Gastroesophageal sphincter (tissue), 4 donors: ENCODE data around the gene STH. TPM values are rescaled to one million over a fixed set of nuclear protein-coding genes. Genes with fewer than 3 reads are reported as not detected.

Source experiments
- ATAC-seq: fragments of 150-250 bp; one replicate; pipeline ENCODE4 v1.9.1; 2016; ENCODE audit warnings: mild to moderate bottlenecking, moderate library complexity
- H3K27ac ChIP-seq, 4 donors: fragments of 200-600 bp; sonication (generic) in 3 of 4; 1 replicate in 3 of 4; 2 replicates in 1 of 4; pipeline ENCODE4 v1.5.1; 2016 to 2019
- H3K27me3 ChIP-seq: fragments of 200-600 bp; sonication (generic); one replicate; pipeline ENCODE4 v1.5.1; 2019
- H3K36me3 ChIP-seq, 2 donors: fragments of 200-600 bp; sonication (generic); one replicate each; pipeline ENCODE4 v1.5.1; 2019; ENCODE audit warnings: control low read depth in 1 of 2
- H3K4me1 ChIP-seq, 3 donors: fragments of 200-600 bp; sonication (generic); 1 replicate in 2 of 3; 2 replicates in 1 of 3; pipeline ENCODE4 v1.5.1; 2016 to 2019; ENCODE audit warnings: control low read depth in 2 of 3
- H3K4me3 ChIP-seq, 2 donors: fragments of 200-600 bp; sonication (generic); one replicate each; pipeline ENCODE4 v1.5.1; 2019; ENCODE audit warnings: mild to moderate bottlenecking in 1 of 2, moderate library complexity in 1 of 2
- H3K9me3 ChIP-seq, 3 donors: fragments of 200-600 bp; sonication (generic); one replicate each; pipeline ENCODE4 v1.5.1; 2017 to 2019; ENCODE audit warnings: control low read depth in 2 of 3
- EP300 ChIP-seq: sonication (generic); formaldehyde crosslinking; IDR thresholded peaks from one replicate; pipeline ENCODE4 v1.6.1; 2017; ENCODE audit warnings: antibody characterized with exemption, mild to moderate bottlenecking
- POLR2A ChIP-seq, 2 donors: fragments of 450-650 bp; IDR thresholded peaks; one replicate each; pipeline ENCODE4 v1.6.1; 2017; ENCODE audit warnings: antibody characterized with exemption in 2 of 2, mild to moderate bottlenecking in 2 of 2, moderate library complexity in 1 of 2
- POLR2AphosphoS5 ChIP-seq: sonication (generic); formaldehyde crosslinking; IDR thresholded peaks from one replicate; pipeline ENCODE4 v1.6.1; 2017; ENCODE audit warnings: antibody characterized with exemption
- WGBS, 2 donors: methylation state at CpG; one replicate each; pipeline ENCODE4 v1.1.5; 2018; ENCODE audit warnings: low coverage in 1 of 2; 5-methylcytosine and 5-hydroxymethylcytosine counted together
- total RNA-seq, 4 donors: library from RNA; depleted of rRNA; stranded (reverse); fragments of >200 nt; gene quantifications; one replicate each; pipeline ENCODE4 v1.1.0, GENCODE V29; 2016
- TF ChIP-seq, protein P1 (sequence below), 4 experiments: fragments of 200-600 bp in 2 of 4; fragments of 450-650 bp in 2 of 4; sonication (generic) in 1 of 4; IDR thresholded peaks; one replicate each; pipeline ENCODE4 v1.5.1; 2017 to 2019; ENCODE audit warnings: antibody characterized with exemption in 4 of 4, mild to moderate bottlenecking in 2 of 4, moderate library complexity in 2 of 4

STH gene
- total RNA-seq, 4 donors from 2014 or later, result not detected

DNA sequence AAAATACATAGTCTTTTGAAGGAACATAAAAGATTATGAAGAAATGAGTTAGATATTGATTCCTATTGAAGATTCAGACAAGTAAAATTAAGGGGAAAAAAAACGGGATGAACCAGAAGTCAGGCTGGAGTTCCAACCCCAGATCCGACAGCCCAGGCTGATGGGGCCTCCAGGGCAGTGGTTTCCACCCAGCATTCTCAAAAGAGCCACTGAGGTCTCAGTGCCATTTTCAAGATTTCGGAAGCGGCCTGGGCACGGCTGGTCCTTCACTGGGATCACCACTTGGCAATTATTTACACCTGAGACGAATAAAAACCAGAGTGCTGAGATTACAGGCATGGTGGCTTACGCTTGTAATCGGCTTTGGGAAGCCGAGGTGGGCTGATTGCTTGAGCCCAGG, 9.5 kb downstream of the STH start:
- H3K9me3 ChIP-seq, result no peaks in the 10 kb centered on the region
- no peak overlapping the region for H3K27ac ChIP-seq
- no peak overlapping the region for H3K4me3 ChIP-seq
- 94% methylated on average over 2 to 6 of the region's 9 CpGs for WGBS, 2 donors
- ATAC-seq, result no peak
- no peaks in the 10 kb centered on the region for H3K36me3 ChIP-seq
- TF ChIP-seq EP300 (no peak), POLR2A (IDR thresholded peaks at IDR 0.05) (no peak), POLR2AphosphoS5 (no peak)
- TF ChIP-seq, protein P1, sequence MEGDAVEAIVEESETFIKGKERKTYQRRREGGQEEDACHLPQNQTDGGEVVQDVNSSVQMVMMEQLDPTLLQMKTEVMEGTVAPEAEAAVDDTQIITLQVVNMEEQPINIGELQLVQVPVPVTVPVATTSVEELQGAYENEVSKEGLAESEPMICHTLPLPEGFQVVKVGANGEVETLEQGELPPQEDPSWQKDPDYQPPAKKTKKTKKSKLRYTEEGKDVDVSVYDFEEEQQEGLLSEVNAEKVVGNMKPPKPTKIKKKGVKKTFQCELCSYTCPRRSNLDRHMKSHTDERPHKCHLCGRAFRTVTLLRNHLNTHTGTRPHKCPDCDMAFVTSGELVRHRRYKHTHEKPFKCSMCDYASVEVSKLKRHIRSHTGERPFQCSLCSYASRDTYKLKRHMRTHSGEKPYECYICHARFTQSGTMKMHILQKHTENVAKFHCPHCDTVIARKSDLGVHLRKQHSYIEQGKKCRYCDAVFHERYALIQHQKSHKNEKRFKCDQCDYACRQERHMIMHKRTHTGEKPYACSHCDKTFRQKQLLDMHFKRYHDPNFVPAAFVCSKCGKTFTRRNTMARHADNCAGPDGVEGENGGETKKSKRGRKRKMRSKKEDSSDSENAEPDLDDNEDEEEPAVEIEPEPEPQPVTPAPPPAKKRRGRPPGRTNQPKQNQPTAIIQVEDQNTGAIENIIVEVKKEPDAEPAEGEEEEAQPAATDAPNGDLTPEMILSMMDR (IDR thresholded peaks at IDR 0.05), result no peak
- H3K27me3 ChIP-seq, result no peaks in the 10 kb centered on the region
- H3K4me1 ChIP-seq, result peaks cover 0 to 8% (median 1%) of the 10 kb centered on the region in 3 donors

DNA sequence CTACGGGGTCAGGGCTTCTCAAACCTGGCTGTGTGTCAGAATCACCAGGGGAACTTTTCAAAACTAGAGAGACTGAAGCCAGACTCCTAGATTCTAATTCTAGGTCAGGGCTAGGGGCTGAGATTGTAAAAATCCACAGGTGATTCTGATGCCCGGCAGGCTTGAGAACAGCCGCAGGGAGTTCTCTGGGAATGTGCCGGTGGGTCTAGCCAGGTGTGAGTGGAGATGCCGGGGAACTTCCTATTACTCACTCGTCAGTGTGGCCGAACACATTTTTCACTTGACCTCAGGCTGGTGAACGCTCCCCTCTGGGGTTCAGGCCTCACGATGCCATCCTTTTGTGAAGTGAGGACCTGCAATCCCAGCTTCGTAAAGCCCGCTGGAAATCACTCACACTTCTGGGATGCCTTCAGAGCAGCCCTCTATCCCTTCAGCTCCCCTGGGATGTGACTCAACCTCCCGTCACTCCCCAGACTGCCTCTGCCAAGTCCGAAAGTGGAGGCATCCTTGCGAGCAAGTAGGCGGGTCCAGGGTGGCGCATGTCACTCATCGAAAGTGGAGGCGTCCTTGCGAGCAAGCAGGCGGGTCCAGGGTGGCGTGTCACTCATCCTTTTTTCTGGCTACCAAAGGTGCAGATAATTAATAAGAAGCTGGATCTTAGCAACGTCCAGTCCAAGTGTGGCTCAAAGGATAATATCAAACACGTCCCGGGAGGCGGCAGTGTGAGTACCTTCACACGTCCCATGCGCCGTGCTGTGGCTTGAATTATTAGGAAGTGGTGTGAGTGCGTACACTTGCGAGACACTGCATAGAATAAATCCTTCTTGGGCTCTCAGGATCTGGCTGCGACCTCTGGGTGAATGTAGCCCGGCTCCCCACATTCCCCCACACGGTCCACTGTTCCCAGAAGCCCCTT, 10.9 kb downstream of the STH start:
- Histone ChIP-seq H3K27me3 (no peaks in the 10 kb centered on the region), H3K27ac (no peak overlapping the region), H3K4me3 (no peak overlapping the region), H3K36me3 (no peaks in the 10 kb centered on the region), H3K9me3 (no peaks in the 10 kb centered on the region), H3K4me1 (no peaks in the 10 kb centered on the region)
- WGBS, 2 donors, result 70 to 77% methylated on average over 10 to 21 of the region's 33 CpGs
- ATAC-seq, result no peak
- TF ChIP-seq, protein P1 (IDR thresholded peaks at IDR 0.05), result no peak
- TF ChIP-seq EP300 (no peak), POLR2AphosphoS5 (no peak), POLR2A (IDR thresholded peaks at IDR 0.05) (no peak)

DNA sequence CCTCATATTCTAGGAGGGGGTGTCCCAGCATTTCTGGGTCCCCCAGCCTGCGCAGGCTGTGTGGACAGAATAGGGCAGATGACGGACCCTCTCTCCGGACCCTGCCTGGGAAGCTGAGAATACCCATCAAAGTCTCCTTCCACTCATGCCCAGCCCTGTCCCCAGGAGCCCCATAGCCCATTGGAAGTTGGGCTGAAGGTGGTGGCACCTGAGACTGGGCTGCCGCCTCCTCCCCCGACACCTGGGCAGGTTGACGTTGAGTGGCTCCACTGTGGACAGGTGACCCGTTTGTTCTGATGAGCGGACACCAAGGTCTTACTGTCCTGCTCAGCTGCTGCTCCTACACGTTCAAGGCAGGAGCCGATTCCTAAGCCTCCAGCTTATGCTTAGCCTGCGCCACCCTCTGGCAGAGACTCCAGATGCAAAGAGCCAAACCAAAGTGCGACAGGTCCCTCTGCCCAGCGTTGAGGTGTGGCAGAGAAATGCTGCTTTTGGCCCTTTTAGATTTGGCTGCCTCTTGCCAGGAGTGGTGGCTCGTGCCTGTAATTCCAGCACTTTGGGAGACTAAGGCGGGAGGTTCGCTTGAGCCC, 11.6 kb downstream of the STH start:
- TF ChIP-seq, protein P1 (IDR thresholded peaks at IDR 0.05), result no peak
- TF ChIP-seq POLR2A (IDR thresholded peaks at IDR 0.05) (no peak), POLR2AphosphoS5 (no peak), EP300 (no peak)
- Histone ChIP-seq H3K9me3 (no peaks in the 10 kb centered on the region), H3K4me1 (no peaks in the 10 kb centered on the region), H3K27ac (no peak overlapping the region), H3K27me3 (no peaks in the 10 kb centered on the region), H3K36me3 (no peaks in the 10 kb centered on the region), H3K4me3 (no peak overlapping the region)
- no CpG with 5 or more reads among the region's 16 CpGs for WGBS, 2 donors
- ATAC-seq, result no peak

DNA sequence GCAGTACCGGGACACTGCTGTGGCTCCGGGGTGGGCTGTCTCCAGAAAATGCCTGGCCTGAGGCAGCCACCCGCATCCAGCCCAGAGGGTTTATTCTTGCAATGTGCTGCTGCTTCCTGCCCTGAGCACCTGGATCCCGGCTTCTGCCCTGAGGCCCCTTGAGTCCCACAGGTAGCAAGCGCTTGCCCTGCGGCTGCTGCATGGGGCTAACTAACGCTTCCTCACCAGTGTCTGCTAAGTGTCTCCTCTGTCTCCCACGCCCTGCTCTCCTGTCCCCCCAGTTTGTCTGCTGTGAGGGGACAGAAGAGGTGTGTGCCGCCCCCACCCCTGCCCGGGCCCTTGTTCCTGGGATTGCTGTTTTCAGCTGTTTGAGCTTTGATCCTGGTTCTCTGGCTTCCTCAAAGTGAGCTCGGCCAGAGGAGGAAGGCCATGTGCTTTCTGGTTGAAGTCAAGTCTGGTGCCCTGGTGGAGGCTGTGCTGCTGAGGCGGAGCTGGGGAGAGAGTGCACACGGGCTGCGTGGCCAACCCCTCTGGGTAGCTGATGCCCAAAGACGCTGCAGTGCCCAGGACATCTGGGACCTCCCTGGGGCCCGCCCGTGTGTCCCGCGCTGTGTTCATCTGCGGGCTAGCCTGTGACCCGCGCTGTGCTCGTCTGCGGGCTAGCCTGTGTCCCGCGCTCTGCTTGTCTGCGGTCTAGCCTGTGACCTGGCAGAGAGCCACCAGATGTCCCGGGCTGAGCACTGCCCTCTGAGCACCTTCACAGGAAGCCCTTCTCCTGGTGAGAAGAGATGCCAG, 12.9 kb downstream of the STH start:
- Histone ChIP-seq H3K36me3 (no peaks in the 10 kb centered on the region), H3K9me3 (no peaks in the 10 kb centered on the region), H3K27me3 (no peaks in the 10 kb centered on the region), H3K4me1 (no peaks in the 10 kb centered on the region), H3K27ac (no peak overlapping the region), H3K4me3 (no peak overlapping the region)
- no peak for ATAC-seq
- no CpG with 5 or more reads among the region's 28 CpGs for WGBS, 2 donors
- TF ChIP-seq POLR2AphosphoS5, result no peak
- no peak for TF ChIP-seq EP300

DNA sequence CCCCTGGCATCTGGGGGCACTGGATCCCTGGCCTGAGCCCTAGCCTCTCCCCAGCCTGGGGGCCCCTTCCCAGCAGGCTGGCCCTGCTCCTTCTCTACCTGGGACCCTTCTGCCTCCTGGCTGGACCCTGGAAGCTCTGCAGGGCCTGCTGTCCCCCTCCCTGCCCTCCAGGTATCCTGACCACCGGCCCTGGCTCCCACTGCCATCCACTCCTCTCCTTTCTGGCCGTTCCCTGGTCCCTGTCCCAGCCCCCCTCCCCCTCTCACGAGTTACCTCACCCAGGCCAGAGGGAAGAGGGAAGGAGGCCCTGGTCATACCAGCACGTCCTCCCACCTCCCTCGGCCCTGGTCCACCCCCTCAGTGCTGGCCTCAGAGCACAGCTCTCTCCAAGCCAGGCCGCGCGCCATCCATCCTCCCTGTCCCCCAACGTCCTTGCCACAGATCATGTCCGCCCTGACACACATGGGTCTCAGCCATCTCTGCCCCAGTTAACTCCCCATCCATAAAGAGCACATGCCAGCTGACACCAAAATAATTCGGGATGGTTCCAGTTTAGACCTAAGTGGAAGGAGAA, 13.5 kb downstream of the STH start:
- Histone ChIP-seq H3K27me3 (no peaks in the 10 kb centered on the region), H3K36me3 (no peaks in the 10 kb centered on the region), H3K9me3 (no peaks in the 10 kb centered on the region), H3K4me3 (no peak overlapping the region), H3K4me1 (no peaks in the 10 kb centered on the region), H3K27ac (no peak overlapping the region)
- TF ChIP-seq EP300, result no peak
- ATAC-seq, result no peak
- 74 to 90% methylated on average over 4 to 5 of the region's 11 CpGs for WGBS, 2 donors
